HG02840 (cell line): Measurements from ENCODE around the gene PIP5K1A.
"Not testable (repeated sequence)": the region's sequence is repeated elsewhere in the genome, so short reads cannot be mapped to it uniquely, and the experiment has no call there.

Experiments used
- ATAC-seq: cut with Tn5 transposase; IDR thresholded peaks from one replicate; pipeline ENCODE4 v1.9.1; 2021; ENCODE audit warnings: mild to moderate bottlenecking, moderate library complexity, moderate number of reproducible peaks; ENCODE audit not compliant: unreplicated experiment, low FRiP score

The PIP5K1A gene

GRCh38 chr1:151251656-151252470 lies 53.5 kb downstream of the PIP5K1A start:
- peak; percentile 49 for ATAC-seq

- ATAC-seq, result peak; percentile 90
Measured at GRCh38 chr1:151254217-151255213, 56.2 kb downstream of the PIP5K1A start, which contains the start of gene PSMD4. Gene PSMD4 (plus strand): TSS chr1:151254734. CDS start chr1:151254783, 49 bp downstream.

DNA sequence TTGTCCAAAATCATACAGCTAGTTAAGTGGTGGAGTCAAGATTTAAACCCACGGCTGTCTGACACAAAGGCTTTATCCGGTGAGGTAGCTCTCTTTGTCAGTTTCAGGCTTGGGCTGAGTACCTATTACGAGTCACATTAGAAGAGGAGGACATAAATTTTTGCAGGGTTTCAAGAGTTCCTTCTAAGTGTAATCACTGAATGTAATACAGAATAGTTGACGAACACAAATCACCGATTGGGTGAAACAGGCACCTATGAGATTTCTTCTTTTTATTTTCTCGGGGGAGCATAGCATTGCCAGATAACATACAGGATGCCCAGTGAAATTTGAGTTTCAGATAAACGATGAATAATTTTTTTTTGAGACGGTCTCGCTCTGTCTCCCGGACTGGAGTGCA lies 57.0 kb downstream of the PIP5K1A start:
- no peak for ATAC-seq

DNA sequence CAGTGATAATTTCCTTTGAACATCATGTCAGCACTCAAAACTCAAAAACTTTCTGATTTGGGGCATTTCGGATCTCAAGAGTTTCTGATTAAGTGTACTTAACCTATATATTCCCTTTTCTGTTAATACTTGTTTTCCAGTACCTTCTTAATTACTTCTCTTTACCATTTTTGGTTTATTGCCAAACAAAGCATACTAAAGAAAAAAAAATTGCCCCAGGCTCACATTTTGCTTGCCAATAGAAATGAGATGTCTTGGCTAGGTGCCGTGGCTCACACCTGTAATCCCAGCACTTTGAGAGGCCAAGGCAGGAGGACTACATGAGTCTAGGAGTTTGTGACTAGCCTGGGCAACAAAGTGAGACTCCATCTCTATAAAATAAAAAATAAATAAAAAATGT lies 61.0 kb downstream of the PIP5K1A start:
- ATAC-seq, result no peak

DNA sequence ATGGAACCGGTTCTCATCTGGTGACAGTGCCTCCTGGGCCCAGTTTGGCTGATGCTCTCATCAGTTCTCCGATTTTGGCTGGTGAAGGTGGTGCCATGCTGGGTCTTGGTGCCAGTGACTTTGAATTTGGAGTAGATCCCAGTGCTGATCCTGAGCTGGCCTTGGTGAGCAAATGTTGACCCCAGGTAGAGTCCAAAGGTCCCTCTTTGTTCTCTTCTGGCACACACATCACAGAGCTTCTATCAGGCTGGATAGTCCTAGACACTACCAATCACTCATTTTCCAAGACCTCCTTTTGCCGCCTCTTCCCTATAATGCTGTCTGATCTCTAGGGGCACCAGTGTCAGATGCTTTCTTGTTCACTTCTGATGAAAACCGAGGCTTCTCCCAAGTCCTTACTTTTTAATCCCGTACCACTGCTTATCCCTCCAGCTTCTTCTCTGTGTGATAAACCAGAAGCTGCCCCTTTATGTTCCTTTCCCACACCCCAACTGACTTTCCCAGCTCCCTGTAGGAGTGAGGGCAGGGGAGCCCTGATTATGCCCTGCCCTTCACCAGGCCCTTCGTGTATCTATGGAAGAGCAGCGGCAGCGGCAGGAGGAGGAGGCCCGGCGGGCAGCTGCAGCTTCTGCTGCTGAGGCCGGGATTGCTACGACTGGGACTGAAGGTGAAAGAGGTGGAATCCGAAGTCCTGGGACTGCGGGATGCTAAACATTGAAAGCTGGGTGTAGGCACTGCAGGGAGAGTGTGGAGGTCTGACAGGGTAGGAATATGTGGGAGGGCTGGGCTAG lies 67.3 kb downstream of the PIP5K1A start:
- no peak for ATAC-seq

- ATAC-seq, result no peak
Measured at GRCh38 chr1:151266315-151266714, 68.0 kb downstream of the PIP5K1A start.

- no peak for ATAC-seq
Measured at GRCh38 chr1:151266821-151267220, 68.5 kb downstream of the PIP5K1A start.

DNA sequence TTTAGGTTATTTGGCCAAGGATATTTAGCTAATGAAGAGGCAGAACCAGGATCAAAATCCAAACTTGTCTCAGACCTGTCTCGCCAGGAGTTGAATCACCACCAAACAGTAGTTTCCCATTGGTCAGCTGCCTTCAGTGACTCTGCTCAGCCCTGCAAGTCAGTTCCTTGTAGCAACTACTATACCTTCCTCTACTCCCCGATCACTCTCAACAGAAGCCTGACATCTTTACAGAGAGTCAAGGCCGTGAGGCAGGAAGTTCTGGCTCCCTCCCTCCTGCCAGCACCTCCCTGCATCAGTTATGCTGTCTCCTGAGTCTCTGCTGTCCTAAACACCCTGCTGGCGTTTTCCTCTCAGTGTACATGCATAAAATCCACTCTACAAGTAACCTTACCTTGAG lies 69.4 kb downstream of the PIP5K1A start:
- no peak for ATAC-seq

DNA sequence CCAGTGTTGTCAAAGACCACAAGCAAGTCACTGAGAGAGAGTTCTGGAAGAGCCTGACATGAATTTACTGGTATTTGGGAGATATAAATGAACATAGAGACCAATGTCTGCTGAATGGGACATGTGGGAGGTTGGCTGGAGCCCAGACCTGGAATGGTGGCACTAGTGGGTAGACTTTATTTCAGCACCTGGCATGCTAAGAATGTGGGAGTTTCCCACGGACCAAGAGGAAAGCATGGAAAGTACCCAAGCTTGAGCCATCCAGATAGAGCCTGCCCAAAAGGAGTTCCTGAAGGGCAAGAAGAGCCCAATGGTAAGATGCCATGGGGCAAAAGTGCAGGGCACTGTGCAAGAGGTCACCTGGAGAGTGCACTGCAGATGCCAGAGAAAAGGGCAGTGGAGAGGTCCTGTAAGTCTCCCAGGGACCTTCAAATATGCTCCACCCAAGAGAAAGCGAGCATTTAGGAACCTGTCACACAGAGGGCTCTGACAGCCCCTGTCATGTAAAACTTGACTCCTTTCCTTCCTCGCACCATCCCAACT lies 75.6 kb downstream of the PIP5K1A start:
- no peak for ATAC-seq

GRCh38 chr1:151275341-151275740 lies 77.0 kb downstream of the PIP5K1A start:
- not testable (repeated sequence) for ATAC-seq

DNA sequence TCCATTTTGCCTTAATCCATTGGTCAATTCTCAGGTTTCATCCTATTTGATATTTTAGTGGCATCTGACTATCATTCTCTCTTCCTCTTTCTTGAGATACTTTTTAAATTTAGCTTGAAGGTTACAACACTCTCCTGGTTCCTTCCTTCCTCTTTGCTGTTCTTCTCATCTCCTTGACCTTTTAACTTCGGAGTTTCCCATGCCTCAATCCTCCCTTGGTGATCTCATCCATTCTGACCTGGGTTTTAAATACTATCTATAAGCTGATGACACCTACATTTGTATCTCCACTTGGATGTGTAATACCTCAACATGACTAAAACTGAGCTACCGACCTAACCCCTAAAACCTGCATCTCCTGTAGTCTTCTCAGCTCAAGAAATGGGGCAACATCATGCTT lies 78.9 kb downstream of the PIP5K1A start:
- no peak for ATAC-seq

- ATAC-seq, result peak; percentile 43
Measured at GRCh38 chr1:151281225-151281968, 83.0 kb downstream of the PIP5K1A start.

GRCh38 chr1:151281969-151282882 lies 83.9 kb downstream of the PIP5K1A start, which contains the start of gene ZNF687:
Gene ZNF687 (plus strand): TSS chr1:151282299. CDS start chr1:151286292, 3,993 bp downstream.
- peak; percentile 84 for ATAC-seq

- ATAC-seq, result no peak
Measured at GRCh38 chr1:151282883-151283725, 84.8 kb downstream of the PIP5K1A start.

DNA sequence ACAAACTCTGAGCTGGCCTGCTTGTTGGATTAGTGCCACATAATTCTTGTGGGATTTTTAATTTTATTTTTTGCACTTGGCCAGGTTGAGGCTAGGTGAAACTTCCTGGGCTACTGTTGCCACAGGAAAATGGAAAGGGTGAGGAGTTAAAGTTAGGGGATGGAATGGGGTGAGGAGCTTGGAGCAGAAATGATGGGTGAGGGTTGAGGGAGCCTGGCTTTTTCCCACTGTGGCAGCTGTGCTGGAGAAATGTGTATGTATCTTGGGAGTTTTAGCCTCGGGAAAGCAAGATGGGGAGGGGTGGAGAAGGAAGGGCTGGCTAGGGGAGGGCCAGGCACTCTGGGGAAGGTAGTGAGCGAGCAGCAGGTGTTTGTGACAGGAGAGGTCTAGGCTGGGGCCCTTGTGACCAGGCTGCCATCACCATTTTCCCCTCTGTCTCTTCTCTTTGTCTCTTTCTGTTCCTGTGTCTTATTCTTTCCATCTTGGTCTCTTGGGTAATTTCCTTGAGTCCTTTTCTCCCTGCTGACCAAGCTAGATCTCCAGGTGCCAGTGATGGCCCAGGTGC lies 85.7 kb downstream of the PIP5K1A start:
- no peak for ATAC-seq

DNA sequence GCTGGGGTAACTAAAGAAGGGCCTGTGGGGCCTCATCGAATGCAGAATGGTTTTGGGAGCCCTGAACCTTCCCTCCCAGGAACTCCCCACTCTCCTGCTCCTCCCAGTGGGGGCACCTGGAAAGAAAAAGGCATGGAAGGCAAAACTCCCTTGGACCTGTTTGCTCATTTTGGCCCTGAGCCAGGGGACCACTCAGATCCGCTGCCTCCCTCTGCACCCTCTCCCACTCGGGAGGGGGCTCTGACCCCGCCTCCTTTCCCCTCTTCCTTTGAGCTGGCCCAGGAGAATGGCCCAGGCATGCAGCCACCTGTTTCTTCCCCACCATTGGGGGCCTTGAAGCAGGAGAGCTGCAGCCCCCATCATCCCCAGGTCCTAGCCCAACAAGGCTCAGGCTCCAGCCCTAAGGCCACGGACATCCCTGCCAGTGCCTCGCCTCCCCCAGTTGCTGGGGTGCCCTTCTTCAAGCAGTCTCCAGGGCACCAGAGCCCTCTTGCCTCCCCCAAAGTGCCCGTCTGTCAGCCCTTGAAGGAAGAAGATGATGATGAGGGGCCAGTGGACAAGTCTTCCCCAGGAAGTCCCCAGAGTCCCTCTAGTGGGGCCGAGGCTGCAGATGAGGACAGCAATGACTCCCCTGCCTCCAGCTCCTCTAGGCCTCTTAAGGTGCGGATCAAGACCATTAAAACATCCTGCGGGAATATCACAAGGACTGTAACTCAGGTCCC lies 88.4 kb downstream of the PIP5K1A start:
- no peak for ATAC-seq
